ENCODE results near the gene BPIFA3. TPM values are rescaled to one million over a fixed set of nuclear protein-coding genes. Genes with fewer than 3 reads are reported as not detected.

BPIFA3 gene
- total RNA-seq, 1 donor from 2014 or later: not detected

DNA sequence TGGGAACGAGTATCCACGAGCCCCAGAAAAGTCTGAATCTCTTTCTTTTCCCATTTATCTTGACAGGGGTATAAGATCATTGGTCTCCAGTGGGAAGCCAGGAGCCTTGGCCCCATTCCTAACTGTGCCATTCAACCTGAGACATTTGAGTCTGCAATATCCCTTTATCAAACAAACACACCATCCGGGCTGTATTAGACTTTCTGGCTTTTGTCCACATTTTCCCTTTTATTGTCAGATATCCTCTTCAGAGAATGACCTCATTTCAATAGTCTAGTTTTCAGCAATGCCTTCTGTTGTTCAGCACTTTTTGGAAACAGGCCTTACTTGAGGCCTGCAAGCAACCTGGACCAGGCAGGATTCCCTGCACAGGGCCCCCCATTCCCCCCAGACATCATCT is 34.3 kb downstream of the BPIFA3 start:
- no peak for ATAC-seq
- no peak for DNase-seq (ENCODE audit: low spot score)
- intact Hi-C loops (cut with DNase I): no loop called here

DNA sequence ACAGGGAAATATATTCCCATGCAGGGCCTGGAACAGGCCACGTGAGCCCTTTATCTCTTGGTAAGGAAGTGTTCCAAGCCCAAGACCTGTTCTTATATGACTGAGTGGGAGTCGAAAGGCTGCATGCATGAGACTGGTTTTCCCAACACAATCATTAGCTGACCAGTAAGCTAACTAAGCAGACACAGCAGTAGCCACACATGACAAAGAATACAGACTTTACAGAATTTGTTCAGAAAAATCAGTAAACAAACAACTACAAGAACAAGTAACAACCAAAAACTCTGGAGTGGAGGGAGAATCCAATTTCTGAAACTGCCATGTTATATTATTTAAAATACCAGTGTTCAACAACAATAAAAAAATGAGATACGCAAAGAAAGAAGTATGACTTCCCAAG is 35.3 kb downstream of the BPIFA3 start:
- DNase-seq (ENCODE audit: low spot score): no peak
- intact Hi-C loops (cut with DNase I): no loop called here
- no peak for ATAC-seq

DNA sequence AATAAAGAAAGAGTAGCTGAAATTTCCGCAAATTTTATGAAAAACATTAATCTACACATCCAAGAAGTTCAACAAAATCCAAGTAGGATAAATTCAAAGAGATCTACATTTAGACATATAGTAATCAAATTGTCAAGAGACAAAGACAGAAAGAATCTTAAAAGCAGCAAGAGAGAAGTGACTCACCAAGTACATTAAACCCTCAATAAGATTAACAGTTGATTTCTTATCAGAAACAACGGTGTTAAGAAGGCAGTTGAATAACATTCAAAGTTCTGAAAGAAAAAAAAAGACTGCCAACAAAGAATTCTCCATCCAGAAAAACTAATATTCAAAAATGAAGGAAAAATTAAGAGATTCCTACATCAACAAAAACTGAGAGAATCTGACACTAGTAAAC is 37.9 kb downstream of the BPIFA3 start:
- ATAC-seq: no peak
- intact Hi-C loops (cut with DNase I): no loop called here
- DNase-seq (ENCODE audit: low spot score): no peak

DNA sequence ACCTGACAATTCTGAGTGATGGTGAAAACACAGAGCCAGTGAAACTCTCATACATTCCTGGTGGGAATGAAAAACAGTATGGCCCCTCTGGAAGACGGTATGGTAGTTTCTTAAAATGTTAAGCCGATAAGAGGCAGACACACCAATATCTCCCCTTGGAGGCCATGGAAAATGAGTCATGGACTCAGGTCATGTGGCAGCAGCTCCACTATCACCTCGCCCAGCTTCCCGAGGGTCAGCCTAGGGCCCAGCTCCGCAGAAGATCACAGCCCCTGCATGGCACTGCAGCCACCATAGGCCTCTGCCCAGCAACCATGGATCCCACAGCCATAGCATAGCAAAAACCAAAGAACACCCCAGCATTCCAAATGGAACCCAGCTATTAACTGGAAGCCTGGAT is 40.1 kb downstream of the BPIFA3 start:
- no peak for DNase-seq (ENCODE audit: low spot score)
- no peak for ATAC-seq
- intact Hi-C loops (cut with DNase I): no loop called here

DNA sequence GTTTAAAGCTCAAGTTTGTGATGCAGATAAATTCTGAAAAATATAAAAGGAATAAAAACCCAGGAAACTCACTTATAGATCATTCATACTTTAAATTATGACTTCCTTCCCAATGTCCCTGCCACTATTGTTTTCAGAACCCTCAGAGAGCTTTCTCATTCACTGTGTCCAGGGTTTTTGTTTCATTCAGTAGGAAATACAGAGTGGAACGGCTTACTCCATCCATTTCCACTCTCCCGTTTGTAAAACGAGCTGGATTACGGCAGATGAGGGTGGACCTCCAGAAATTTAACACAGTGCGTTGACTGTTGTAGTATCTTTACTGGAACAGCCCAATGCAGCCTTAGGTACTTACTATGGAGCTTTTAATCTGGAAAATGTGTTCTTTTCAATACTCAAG is 42.2 kb downstream of the BPIFA3 start:
- DNase-seq (ENCODE audit: low spot score) (no peak), ATAC-seq (no peak)
- intact Hi-C loops (cut with DNase I): no loop called here

DNA sequence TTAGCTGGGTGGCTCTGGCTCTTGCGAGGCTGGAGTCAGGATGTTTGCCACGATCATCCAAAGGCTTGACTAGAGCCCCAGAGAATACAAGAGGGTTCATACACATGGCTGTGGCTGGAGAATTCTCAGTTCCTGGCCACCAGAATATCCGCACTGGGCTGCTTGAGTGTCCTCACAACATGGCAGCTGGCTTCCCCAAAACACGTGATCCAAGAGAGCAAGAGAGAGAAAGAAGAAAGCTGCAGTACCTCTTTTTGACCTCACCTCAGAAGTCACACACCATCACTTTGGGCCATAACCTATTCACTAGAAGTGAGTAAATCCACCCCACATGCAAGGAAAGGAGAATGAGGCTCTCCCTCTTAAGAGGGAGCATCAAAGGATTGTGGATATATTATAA is 44.3 kb downstream of the BPIFA3 start:
- DNase-seq (ENCODE audit: low spot score) (no peak), ATAC-seq (no peak)
- intact Hi-C loops (cut with DNase I): no loop called here

DNA sequence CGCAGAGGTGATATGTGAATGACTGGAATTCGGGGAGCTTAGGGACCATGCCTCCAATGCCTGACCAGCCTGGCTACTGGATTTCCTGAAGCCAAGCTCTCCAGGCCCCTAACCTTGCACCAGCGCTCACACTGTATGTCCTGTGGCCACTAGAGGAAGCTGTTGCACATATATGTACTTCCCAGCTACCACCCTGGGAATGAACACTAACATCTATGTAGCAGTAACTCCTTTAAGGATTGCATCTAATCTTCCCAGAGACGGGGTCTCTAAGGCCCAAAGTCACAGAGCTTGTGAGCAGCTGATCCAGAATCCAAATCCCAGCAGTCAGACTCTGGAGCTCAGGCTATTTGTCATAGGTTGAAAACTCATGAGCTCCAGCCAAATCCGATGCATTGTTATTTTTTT is 45.5 kb downstream of the BPIFA3 start:
- ATAC-seq (no peak), DNase-seq (ENCODE audit: low spot score) (no peak)
- intact Hi-C loops (cut with DNase I): no loop called here

DNA sequence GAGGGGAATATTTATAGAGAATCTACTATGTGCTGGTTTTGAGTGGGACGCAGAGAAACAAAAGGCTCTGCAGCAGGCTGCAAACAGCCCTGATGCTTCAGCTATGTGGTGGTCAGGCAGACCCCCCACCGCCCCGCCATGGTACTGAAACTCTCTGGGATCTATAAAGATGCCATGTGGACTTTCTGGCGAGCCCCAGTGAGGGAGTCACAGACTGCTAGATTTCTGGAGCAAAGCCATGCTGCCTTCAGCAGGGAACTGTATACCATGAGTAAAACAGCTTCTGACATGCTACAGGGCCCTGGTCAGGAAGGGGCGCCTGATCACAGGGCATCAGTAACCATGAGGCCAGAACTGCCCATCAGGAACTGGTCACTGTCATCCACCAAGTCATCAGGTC is 46.6 kb downstream of the BPIFA3 start:
- DNase-seq (ENCODE audit: low spot score): no peak
- ATAC-seq: no peak
- intact Hi-C loops (cut with DNase I): no loop called here

DNA sequence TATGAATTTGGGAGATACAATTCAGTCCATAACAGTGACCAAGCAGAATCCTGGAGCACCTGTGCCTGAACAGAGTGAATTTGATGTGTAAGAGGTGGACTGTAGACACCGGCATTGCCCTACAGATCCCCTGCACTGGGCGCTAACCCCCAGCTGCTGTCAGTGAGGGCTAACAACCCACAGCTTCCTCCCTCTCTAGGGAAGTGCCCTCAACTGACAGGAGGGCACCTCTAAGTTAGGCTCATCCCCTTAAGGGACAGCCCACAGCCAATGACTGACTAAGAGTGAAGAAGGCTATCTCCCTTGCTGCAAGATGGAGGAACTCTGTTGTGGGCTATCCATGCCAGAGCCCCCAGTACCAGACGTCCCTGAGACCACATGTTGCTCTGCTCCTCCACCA is 50.5 kb downstream of the BPIFA3 start:
- ATAC-seq: no peak
- intact Hi-C loops (cut with DNase I): no loop called here
- DNase-seq (ENCODE audit: low spot score): no peak

DNA sequence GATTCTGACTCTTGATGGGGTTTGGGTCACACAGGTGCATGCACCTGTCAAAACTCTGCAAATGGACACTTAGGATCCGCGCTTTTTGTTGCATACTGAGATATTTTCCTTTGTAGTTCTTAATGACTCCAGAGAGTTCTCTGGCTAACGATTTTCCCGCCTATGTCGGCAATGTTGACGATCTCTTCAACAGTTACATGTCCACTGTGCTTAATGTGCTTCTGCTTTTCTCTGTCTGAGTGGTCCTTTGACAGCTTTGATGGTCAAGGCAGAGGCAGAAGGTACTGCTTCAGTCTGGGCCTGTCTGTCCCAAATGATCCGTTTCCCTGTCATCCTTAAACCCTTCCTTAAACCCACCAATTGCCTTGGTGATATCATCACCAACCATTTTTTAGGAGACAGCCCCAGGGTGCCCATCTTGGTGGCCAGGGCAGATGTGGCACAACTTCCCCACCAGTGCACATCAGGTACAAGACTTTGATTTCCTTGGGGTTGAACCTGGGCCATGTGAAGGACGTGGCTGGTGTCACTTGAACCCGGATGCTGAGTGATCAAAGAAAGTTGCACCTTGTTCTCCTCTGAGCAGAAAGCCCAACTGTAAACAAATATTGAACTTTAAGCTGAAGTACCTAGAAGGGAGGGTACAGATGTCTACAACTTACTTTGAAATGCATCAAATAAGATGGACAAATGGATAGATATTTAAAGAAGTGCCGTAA is 55.2 kb downstream of the BPIFA3 start:
- intact Hi-C loops (cut with DNase I): no loop called here
- ATAC-seq (no peak), DNase-seq (ENCODE audit: low spot score) (no peak)

DNA sequence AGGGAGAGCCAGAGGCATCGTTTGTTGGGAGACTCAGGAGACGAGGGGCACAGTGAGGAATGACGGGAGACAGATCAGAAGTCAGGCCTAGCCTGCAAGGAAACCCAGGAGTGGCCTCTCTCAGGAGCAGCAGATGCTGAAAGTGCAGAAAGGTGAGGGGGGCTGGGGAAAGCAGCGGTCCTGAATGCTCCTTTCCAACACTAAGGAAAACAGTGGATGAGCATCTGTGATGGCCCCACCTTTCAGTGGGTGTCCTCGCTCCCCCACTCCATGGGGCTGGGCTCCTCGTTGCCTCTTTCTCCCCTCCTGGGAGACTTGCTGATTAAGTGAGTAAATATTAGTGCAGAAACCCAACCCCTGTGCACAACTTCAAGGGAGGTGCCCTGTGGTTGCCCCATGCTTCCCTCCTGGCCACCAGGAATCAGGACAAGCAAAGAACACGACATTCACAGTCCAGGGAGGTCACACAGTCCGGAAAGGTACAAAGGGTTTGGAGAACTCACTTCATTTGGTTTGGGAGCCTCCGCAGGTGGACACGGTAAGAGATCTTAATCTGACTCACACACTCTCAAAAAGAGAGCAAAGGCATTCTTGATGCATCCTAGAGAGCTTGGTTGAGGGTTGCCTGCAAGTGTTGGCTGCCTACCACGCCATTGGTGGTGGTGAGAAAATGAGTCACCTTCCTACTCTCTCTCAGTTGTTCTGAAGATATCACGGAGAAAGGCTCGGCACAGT is 56.1 kb downstream of the BPIFA3 start:
- intact Hi-C loops (cut with DNase I): no loop called here
- no peak for DNase-seq (ENCODE audit: low spot score)
- no peak for ATAC-seq

DNA sequence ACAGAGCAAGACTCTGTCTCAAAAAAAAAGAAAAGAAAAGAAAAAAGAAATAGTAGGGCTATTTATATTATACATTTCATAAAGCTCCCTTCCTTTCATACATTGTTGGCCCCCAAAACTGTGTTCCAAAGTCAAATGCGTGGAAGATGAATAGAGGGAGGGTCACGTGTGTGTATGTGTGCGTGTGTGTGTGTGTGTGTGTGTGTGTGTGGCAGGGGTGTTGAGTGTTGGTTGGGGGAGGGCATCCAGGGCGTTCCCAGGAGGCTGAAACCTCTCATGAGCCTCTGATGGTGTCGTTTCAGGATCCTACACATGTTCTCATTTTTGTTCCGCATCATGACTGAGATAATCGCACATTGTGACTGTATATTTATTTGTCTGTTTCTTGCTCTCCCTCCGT is 58.1 kb downstream of the BPIFA3 start:
- ATAC-seq (no peak), DNase-seq (ENCODE audit: low spot score) (no peak)
- intact Hi-C loops (cut with DNase I): no loop called here

DNA sequence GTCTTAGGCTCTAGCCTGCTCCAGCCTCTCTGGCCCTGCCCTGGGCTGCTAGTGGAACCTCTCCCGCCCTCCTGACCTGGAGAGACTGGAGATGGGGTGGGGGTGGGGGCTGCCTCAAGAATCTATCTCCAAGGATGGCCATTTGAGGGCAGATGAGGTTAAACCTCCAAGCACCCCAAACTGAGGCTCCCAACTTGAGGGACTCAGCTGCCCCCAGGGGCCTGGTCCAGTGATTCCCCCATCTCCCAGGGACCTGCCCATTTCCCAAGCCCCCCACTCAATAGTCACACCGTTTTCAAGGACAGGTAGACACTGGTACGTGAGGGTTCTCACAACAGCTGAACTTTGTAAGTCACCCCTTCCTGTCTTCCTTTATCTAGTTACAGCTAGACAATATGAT is 58.7 kb downstream of the BPIFA3 start:
- ATAC-seq (no peak), DNase-seq (ENCODE audit: low spot score) (no peak)
- intact Hi-C loops (cut with DNase I): no loop called here

DNA sequence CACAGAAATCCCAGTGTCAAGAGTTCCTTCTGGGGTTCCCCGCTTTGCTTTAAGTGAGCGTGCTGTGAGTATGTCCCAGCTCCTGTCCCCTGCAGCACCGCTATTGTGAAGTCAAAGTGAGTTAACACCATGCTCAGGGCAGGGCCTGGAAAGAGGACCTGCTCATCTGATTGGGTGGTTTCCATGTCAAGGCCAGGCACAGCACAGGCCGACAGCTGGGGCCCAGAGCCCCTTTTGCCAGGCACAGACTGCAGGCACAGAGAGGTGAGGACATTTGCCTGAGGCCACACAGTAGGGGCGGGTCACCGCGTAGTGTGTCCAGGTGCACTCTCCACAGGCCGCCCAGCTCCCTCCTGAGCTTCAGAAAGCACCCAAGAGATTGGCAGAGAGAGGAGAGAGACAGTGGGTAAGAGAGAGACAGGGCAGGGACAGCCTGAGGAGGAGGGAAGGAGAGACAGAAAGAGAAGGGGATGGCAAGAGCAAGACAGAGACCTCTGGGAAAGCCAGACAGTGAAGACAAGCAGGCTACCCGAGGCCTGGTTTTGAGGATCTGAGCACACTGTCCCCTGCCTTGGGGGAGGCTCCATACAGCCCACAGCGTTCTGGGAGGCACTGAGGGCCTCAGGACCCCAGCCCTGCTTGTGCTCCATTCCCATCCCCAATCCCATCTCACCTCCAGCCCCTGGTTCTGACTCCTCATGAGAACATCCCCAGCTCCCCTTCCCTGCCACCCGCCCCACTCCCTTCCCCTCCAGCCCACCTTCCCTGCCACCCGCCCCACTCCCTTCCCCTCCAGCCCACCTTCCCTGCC is 59.4 kb downstream of the BPIFA3 start:
- intact Hi-C loops (cut with DNase I): no loop called here
- ATAC-seq (no peak), DNase-seq (ENCODE audit: low spot score) (no peak)

Other genes with a start within 250 kb of the BPIFA3 start
- not detected for gene SUN5, start 212.9 kb upstream of the BPIFA3 start, total RNA-seq
- not detected for gene BPIFB2, start 209.6 kb upstream of the BPIFA3 start, total RNA-seq
- gene BPIFB6, start 185.7 kb upstream of the BPIFA3 start, total RNA-seq: not detected
- gene BPIFB3, start 163.4 kb upstream of the BPIFA3 start, total RNA-seq: not detected
- not detected for gene BPIFB4, start 137.7 kb upstream of the BPIFA3 start, total RNA-seq
- not detected for gene BPIFA2, start 49.2 kb upstream of the BPIFA3 start, total RNA-seq
- not detected for gene BPIFA1, start 18.6 kb downstream of the BPIFA3 start, total RNA-seq
- gene BPIFB1, start 65.9 kb downstream of the BPIFA3 start, total RNA-seq: 2.1 TPM
- 27.4 TPM for gene CDK5RAP1, start 184.2 kb downstream of the BPIFA3 start, total RNA-seq
- gene SNTA1, start 226.4 kb downstream of the BPIFA3 start, total RNA-seq: 47.1 TPM

Data from sciatic nerve (tissue), 2 donors.